ENCODE data around the gene RHBDD3.

The RHBDD3 gene

GRCh38 chr22:29216011-29216872 lies 51.5 kb downstream of the RHBDD3 start:
- Histone ChIP-seq H3K27ac (no peak overlapping the region), H3K4me3 (ENCODE audit: low read depth, low read length) (no peak overlapping the region), H3K36me3 (replicated peaks) (no peaks in the 10 kb centered on the region), H3K27me3 (replicated peaks) (no peaks in the 10 kb centered on the region)
- in situ Hi-C loops (cut with HindIII; ENCODE audit: low pct_ligation_motif_present, low sequenced_read_pairs) = no loop called here
- TF ChIP-seq CTCF (IDR thresholded peaks at IDR 0.05; ENCODE audit: low read depth, low read length, missing control alignments) = no peak
- DNase-seq = no peak

- H3K4me3 ChIP-seq (ENCODE audit: low read depth, low read length) = no peak overlapping the region
- H3K27me3 ChIP-seq (replicated peaks) = no peaks in the 10 kb centered on the region
- no peak for DNase-seq
- no peak for TF ChIP-seq CTCF (IDR thresholded peaks at IDR 0.05; ENCODE audit: low read depth, low read length, missing control alignments)
- in situ Hi-C loops (cut with HindIII; ENCODE audit: low pct_ligation_motif_present, low sequenced_read_pairs) = no loop called here
- no peak overlapping the region for H3K27ac ChIP-seq
- no peaks in the 10 kb centered on the region for H3K36me3 ChIP-seq (replicated peaks)
Observed at GRCh38 chr22:29215012-29215860, 52.5 kb downstream of the RHBDD3 start.

DNA sequence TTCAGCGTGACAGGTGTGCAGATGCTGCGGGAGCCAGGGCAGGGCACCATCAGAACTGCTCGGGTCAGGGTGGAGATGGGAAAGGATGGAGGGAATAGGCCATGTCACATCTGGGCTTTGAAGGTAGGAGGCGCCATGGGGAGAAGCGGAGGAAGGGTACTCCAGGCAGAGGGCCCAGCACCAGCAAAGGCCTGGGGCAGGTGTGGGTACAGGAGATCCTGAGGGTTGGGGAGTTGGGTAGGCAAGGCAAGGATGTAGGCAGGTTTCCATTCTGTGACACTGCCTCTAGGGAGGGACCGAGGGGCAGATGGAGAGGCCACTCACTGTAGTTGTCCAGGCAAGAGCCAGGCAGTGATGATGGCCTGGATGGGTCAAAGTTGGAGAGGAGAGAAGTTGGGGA lies 53.5 kb downstream of the RHBDD3 start:
- no peaks in the 10 kb centered on the region for H3K36me3 ChIP-seq (replicated peaks)
- H3K27ac ChIP-seq = no peak overlapping the region
- H3K27me3 ChIP-seq (replicated peaks) = no peaks in the 10 kb centered on the region

DNA sequence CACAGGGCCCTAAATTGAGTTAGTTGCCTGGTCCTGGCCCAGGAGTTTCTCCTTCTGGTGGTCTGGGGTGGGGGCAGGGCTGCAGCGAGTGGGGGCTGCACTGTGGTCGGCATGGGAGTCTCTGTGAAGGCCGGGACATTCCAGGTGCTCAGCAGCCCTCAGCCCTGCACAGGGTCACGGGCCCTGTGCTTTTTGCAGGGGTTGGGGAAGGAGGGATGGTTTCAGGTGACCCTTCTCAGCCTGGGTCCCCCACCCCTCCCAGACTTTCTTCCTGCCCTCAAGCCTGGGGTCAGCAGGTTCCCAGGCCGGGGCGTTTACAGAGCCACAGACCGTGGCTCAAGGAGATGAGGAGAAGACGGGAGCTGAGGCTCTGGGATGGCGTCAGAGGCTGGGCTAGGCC lies 54.3 kb downstream of the RHBDD3 start:
- no peaks in the 10 kb centered on the region for H3K36me3 ChIP-seq (replicated peaks)
- no peak for TF ChIP-seq CTCF (IDR thresholded peaks at IDR 0.05; ENCODE audit: low read depth, low read length, missing control alignments)
- no peak overlapping the region for H3K4me3 ChIP-seq (ENCODE audit: low read depth, low read length)
- DNase-seq = no peak
- H3K27ac ChIP-seq = no peak overlapping the region
- in situ Hi-C loops (cut with HindIII; ENCODE audit: low pct_ligation_motif_present, low sequenced_read_pairs) = no loop called here
- no peaks in the 10 kb centered on the region for H3K27me3 ChIP-seq (replicated peaks)

More for the DNA sequence above, 53.5 kb downstream of the RHBDD3 start:
- no peak for TF ChIP-seq CTCF (IDR thresholded peaks at IDR 0.05; ENCODE audit: low read depth, low read length, missing control alignments)
- H3K4me3 ChIP-seq (ENCODE audit: low read depth, low read length) = no peak overlapping the region
- DNase-seq = no peak
- in situ Hi-C loops (cut with HindIII; ENCODE audit: low pct_ligation_motif_present, low sequenced_read_pairs) = no loop called here

DNA sequence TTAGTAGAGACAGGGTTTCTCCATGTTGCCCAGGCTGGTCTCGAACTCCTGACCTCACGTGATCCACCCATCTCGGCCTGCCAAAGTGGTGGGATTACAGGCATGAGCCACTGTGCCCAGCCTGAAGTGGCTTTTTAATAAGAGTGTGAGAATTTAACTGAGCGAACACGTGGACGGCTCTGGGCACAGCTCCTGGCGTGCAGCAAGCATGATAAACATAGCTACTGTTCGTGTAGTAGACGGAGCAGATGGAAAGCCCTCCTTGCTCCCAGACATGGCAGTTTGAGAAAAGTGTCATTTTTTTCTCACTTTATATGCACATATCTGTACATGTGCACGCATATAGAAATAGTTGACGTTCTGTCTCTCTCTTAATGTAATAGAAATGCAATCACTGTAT lies 55.0 kb downstream of the RHBDD3 start:
- Histone ChIP-seq H3K27me3 (replicated peaks) (no peaks in the 10 kb centered on the region), H3K27ac (no peak overlapping the region), H3K4me3 (ENCODE audit: low read depth, low read length) (no peak overlapping the region), H3K36me3 (replicated peaks) (no peaks in the 10 kb centered on the region)
- in situ Hi-C loops (cut with HindIII; ENCODE audit: low pct_ligation_motif_present, low sequenced_read_pairs) = no loop called here
- TF ChIP-seq CTCF (IDR thresholded peaks at IDR 0.05; ENCODE audit: low read depth, low read length, missing control alignments) = no peak
- no peak for DNase-seq

Data from brain microvascular endothelial cell (primary cell).